NCI-H146 (cell line): ENCODE measurements around the gene CENPH.
"Not testable (repeated sequence)": the region's sequence is repeated elsewhere in the genome, so short reads cannot be mapped to it uniquely, and the experiment has no call there.

ENCODE experiments used
- DNase-seq: peaks from one replicate; lab custom pipeline; 2025; lab: John Stamatoyannopoulos, UW

CENPH gene

GRCh38 chr5:69250593-69250992 lies 61.2 kb downstream of the CENPH start:
- DNase-seq: no peak

- DNase-seq: no peak
These were observed 63.1 kb downstream of the CENPH start for GRCh38 chr5:69252437-69252836.

DNA sequence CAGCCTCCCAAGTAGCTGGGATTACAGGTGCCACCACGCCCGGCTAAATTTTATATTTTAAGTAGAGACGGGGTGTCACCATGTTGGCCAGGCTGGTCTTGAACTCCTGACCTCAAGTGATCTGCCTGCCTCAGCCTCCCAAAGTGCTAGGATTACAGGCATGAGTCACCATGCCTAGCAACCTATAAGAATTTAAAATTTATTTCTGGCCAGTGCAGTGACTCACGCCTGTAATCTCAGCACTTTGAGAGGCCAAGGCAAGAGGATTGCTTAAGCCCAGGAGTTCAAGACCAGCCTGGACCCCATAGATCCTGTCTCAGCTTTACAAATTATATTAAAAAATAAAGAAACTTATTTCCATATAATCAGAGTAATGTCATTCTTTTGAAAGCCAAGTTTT lies 66.6 kb downstream of the CENPH start:
- DNase-seq: not testable (repeated sequence)

DNA sequence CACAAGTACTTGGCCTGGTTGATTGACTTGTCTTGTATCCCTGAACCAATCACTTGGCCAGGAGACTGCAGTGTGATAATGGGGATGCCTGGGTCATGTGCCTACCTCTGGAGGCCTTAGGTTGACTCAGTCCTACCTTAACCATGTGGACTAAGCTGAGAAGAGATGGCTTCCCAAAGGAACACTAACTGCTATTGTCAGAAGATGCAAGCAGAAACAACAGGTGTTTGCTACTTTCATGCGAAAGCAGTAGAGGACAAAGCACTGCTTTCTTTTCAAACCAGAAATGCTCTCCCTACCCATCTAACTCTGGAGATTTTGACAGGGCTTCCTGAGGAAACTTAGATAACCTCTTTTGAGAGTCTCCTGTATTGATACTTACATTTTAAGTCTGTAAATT lies 68.2 kb downstream of the CENPH start:
- DNase-seq: no peak
